Endothelial cell of umbilical vein (primary cell): ENCODE data around the gene SRGAP1. TPM values are rescaled to one million over a fixed set of nuclear protein-coding genes. Genes with fewer than 3 reads are reported as not detected.

Experiments used
- BruUV-seq: library from RNA; stranded (reverse); fragments of 400-500 nt; replicated peaks from 2 replicates; lab custom pipeline; 2021; lab: Mats Ljungman, UMichigan
- CTCF ChIA-PET: fragments of 300-600, 350-600 bp; sonication (Branson Sonifier 250); formaldehyde crosslinking; loops from one replicate; lab custom pipeline; 2021; ENCODE audit warnings: antibody characterized with exemption, inconsistent platforms; lab: Charles Lee
- POLR2A ChIA-PET: fragments of 300-600, 350-600 bp; sonication (Branson Sonifier 250); formaldehyde crosslinking; loops from one replicate; lab custom pipeline; 2021; ENCODE audit warnings: antibody characterized with exemption, inconsistent platforms; lab: Charles Lee
- DNase-seq: peaks from one replicate; pipeline ENCODE4 v3.0.0-alpha.2; 2011; ENCODE audit warnings: low read depth, low spot score
- FAIRE-seq: peaks from 2 replicates; lab custom pipeline; 2011; peaks lifted over from hg19 to GRCh38; lab: Jason Lieb, UNC
- H2AFZ ChIP-seq: 2 replicates; pipeline ENCODE4 v1.6.0; 2012; ENCODE audit warnings: low read depth, low read length, control low read depth, inconsistent platforms
- H3K27ac ChIP-seq: 2 replicates; pipeline ENCODE4 v1.5.1; 2011; ENCODE audit warnings: low read depth, mild to moderate bottlenecking, control low read depth, low read length, moderate library complexity; ENCODE audit not compliant: insufficient read depth
- H3K27me3 ChIP-seq, 2 experiments: 2 replicates each; pipeline versions ENCODE4 v1.6.0 to v1.6.1; 2011; ENCODE audit warnings: low read length in 2 of 2, mixed read lengths in 1 of 2; ENCODE audit not compliant: control insufficient read depth in 2 of 2, insufficient read depth in 2 of 2
- H3K36me3 ChIP-seq, 2 experiments: 2 replicates in 1 of 2; 3 replicates in 1 of 2; pipeline ENCODE4 v1.5.1; 2011; ENCODE audit warnings: low read length in 2 of 2, mild to moderate bottlenecking in 1 of 2, moderate library complexity in 1 of 2; ENCODE audit not compliant: control insufficient read depth in 2 of 2, insufficient read depth in 2 of 2; ENCODE audit errors: extremely low read depth in 1 of 2
- H3K4me1 ChIP-seq: 3 replicates; pipeline ENCODE4 v1.5.1; 2011; ENCODE audit warnings: mild to moderate bottlenecking, low read length; ENCODE audit not compliant: control insufficient read depth, insufficient read depth; ENCODE audit errors: extremely low read depth
- H3K4me2 ChIP-seq: 2 replicates; pipeline ENCODE4 v1.6.1; 2011; ENCODE audit warnings: low read length, control low read depth, mixed read lengths; ENCODE audit not compliant: insufficient read depth
- H3K4me3 ChIP-seq, 3 experiments: fragments of 200-600 bp in 1 of 3; sonication (generic), shearing (Covaris generic) in 1 of 3; replicated peaks in 1 of 3; 2 replicates each; pipeline ENCODE4 v1.5.1; 2011 to 2016; ENCODE audit warnings: control low read depth in 3 of 3, low read length in 3 of 3, mild to moderate bottlenecking in 2 of 3, inconsistent platforms in 1 of 3, low read depth in 1 of 3, moderate library complexity in 1 of 3; ENCODE audit not compliant: insufficient read depth in 1 of 3
- H3K79me2 ChIP-seq: 2 replicates; pipeline ENCODE4 v1.6.0; 2012; ENCODE audit warnings: low read length, inconsistent platforms; ENCODE audit not compliant: control insufficient read depth, insufficient read depth
- H3K9ac ChIP-seq: replicated peaks from 2 replicates; pipeline ENCODE3; 2011; ENCODE audit warnings: low read length, control low read depth; ENCODE audit not compliant: insufficient read depth; ENCODE audit errors: extremely low read depth
- H3K9me1 ChIP-seq: replicated peaks from 3 replicates; pipeline ENCODE4 v1.6.0; 2011; ENCODE audit warnings: mild to moderate bottlenecking, low read length; ENCODE audit not compliant: control insufficient read depth, insufficient read depth; ENCODE audit errors: extremely low read depth
- H3K9me3 ChIP-seq: replicated peaks from 2 replicates; pipeline ENCODE4 v1.5.1; 2012; ENCODE audit warnings: low read length, inconsistent platforms; ENCODE audit not compliant: control insufficient read depth, insufficient read depth
- H4K20me1 ChIP-seq: replicated peaks from 2 replicates; pipeline ENCODE3; 2011; ENCODE audit warnings: mild to moderate bottlenecking, low read length; ENCODE audit not compliant: control insufficient read depth, insufficient read depth; ENCODE audit errors: extremely low read depth
- CTCF ChIP-seq, 2 donors: IDR thresholded peaks; 1 replicate in 1 of 2; 2 replicates in 1 of 2; pipeline ENCODE4 v1.5.1; 2011; ENCODE audit warnings: low read length in 2 of 2, mild to moderate bottlenecking in 2 of 2, moderate library complexity in 2 of 2, control low read depth in 1 of 2, inconsistent platforms in 1 of 2, low read depth in 1 of 2; ENCODE audit not compliant: insufficient read depth in 1 of 2; ENCODE audit errors: extremely low read depth in 1 of 2
- EZH2 ChIP-seq: IDR thresholded peaks from 2 replicates; pipeline ENCODE4 v1.6.1; 2012; ENCODE audit warnings: borderline replicate concordance, low read depth, mild to moderate bottlenecking, moderate library complexity, low read length, inconsistent platforms; ENCODE audit not compliant: severe bottlenecking
- FOS ChIP-seq: IDR thresholded peaks from 2 replicates; pipeline ENCODE4 v1.6.1; 2011; ENCODE audit warnings: mild to moderate bottlenecking, low read length, moderate library complexity, borderline replicate concordance; ENCODE audit not compliant: insufficient read depth
- GATA2 ChIP-seq: IDR thresholded peaks from 2 replicates; pipeline ENCODE4 v1.7.0; 2011; ENCODE audit warnings: low read depth, mild to moderate bottlenecking, moderate library complexity, mixed read lengths, low read length; ENCODE audit not compliant: insufficient read length, insufficient read depth
- JUN ChIP-seq: IDR thresholded peaks from 2 replicates; pipeline ENCODE4 v1.6.1; 2011; ENCODE audit warnings: borderline replicate concordance, low read depth; ENCODE audit not compliant: insufficient read length, insufficient read depth
- MAX ChIP-seq: IDR thresholded peaks from 2 replicates; pipeline ENCODE4 v1.6.1; 2011; ENCODE audit not compliant: insufficient read depth, insufficient read length
- MYC ChIP-seq: IDR thresholded peaks from one replicate; pipeline ENCODE4 v1.6.1; 2011; ENCODE audit warnings: mild to moderate bottlenecking, low read depth, low read length
- POLR2A ChIP-seq: IDR thresholded peaks from 2 replicates; pipeline ENCODE4 v1.6.1; 2012; ENCODE audit warnings: low read depth, mild to moderate bottlenecking, control low read depth, low read length
- POLR2AphosphoS5 ChIP-seq: IDR thresholded peaks from 2 replicates; pipeline ENCODE4 v1.6.1; 2012; ENCODE audit warnings: low read depth, mild to moderate bottlenecking, control low read depth, low read length, moderate library complexity; ENCODE audit not compliant: insufficient read depth
- dilution Hi-C: fragments of 300-500 bp; cut with MboI; formaldehyde crosslinking; loops from one replicate; pipeline ENCODE4 v1.15.0; 2019; ENCODE audit warnings: low sequenced_read_pairs; ENCODE audit not compliant: extremely low pct_ligation_motif_present
- intact Hi-C: fragments of 100-400 bp; cut with micrococcal nuclease; formaldehyde crosslinking; loops from one replicate; pipeline ENCODE4 v1.10.0; 2022
- polyA plus RNA-seq, 4 experiments: library from polyadenylated mRNA; depleted of rRNA in 3 of 4; stranded (reverse) in 3 of 4; unstranded in 1 of 4; fragments of >200 nt; gene quantifications; 2 replicates each; pipeline versions ENCODE4 v1.2.1 to v1.2.3, GENCODE V29; 2011 to 2012; ENCODE audit warnings: missing spikeins in 1 of 4
- total RNA-seq: library from RNA; stranded (reverse); gene quantifications from 2 replicates; pipeline ENCODE4 v1.2.3, GENCODE V29; 2021

SRGAP1 gene
- total and polyA plus RNA-seq, 2 donors (not counting 3 experiments of a cell fraction or from before 2014, with no cell fraction given): 4.9 to 16.3 TPM

DNA sequence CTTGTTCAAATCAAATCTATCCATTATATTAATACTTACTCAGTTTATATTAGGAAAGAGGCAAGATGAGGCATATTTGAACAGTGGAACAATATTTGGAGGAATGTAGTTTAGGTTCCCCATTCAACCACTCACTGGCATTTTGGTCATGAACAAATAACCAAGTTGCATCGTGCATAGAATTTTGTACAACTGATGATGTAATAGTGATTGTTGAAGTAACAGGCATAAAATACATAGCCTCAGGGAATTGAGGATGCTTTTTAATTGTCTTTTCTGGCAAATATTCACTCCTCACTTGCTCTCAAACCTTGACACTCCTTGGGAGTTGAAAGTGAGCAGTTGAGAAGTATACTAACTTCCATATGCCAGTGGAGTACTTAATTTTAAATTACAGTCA lies 175.2 kb downstream of the SRGAP1 start:
- intact Hi-C loops: no loop called here
- Histone ChIP-seq H3K4me3 (no peak overlapping the region), H2AFZ (no peak overlapping the region), H3K27ac (no peak overlapping the region), H3K4me1 (no peaks in the 10 kb centered on the region), H3K79me2 (no peaks in the 10 kb centered on the region), H3K4me2 (no peak overlapping the region), H3K9ac (no peak overlapping the region), H3K27me3 (no peaks in the 10 kb centered on the region), H3K36me3 (no peaks in the 10 kb centered on the region), H3K9me1 (no peaks in the 10 kb centered on the region), H4K20me1 (no peaks in the 10 kb centered on the region), H3K9me3 (no peaks in the 10 kb centered on the region)
- ChIA-PET CTCF (no interaction called here), POLR2A (no interaction called here)
- no peak for DNase-seq
- TF ChIP-seq MYC: no peak
- no peak for TF ChIP-seq JUN
- no peak for TF ChIP-seq POLR2AphosphoS5
- no peak for TF ChIP-seq CTCF (IDR thresholded peaks at IDR 0.05; ENCODE audit: extremely low read depth in 1 of 2, insufficient read depth in 1 of 2, low read depth in 1 of 2, low read length in 2 of 2)
- TF ChIP-seq EZH2: no peak
- no peak for TF ChIP-seq GATA2
- no peak for TF ChIP-seq MAX
- TF ChIP-seq FOS: no peak
- no peak for TF ChIP-seq POLR2A
- BruUV-seq: no TSS peak
- FAIRE-seq: no peak
- dilution Hi-C loops: no loop called here
